ENCODE results near the gene MAP2K1.

MAP2K1 gene

GRCh38 chr15:66394472-66394871, 7.8 kb downstream of the MAP2K1 start:
- no peak for DNase-seq

DNA sequence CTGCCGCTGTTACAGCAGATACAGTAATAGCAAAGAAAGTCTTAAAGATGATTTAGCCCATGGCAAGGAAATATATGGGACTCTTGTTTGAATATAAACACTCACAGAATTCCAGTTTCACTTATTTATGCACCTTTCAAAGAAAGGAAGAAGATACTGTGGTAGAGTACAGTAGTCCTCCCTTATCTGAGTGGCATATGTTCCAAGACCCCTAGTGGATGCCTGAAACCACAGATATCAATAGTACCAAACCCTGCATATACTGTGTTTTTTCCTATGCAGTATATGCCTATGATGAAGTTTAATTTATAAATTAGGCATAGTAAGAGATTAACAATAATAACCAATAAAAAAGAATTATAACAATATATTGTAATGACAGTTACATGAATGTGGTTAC, 8.2 kb downstream of the MAP2K1 start:
- DNase-seq = no peak

GRCh38 chr15:66399276-66399675, 12.6 kb downstream of the MAP2K1 start:
- no peak for DNase-seq

GRCh38 chr15:66400351-66400774, 13.7 kb downstream of the MAP2K1 start:
- DNase-seq = no peak

- peak in 1 of 2 donors; percentile 28 for DNase-seq
Measured at GRCh38 chr15:66401130-66402021, 14.7 kb downstream of the MAP2K1 start.

GRCh38 chr15:66402761-66403284, 16.1 kb downstream of the MAP2K1 start:
- DNase-seq = no peak

DNA sequence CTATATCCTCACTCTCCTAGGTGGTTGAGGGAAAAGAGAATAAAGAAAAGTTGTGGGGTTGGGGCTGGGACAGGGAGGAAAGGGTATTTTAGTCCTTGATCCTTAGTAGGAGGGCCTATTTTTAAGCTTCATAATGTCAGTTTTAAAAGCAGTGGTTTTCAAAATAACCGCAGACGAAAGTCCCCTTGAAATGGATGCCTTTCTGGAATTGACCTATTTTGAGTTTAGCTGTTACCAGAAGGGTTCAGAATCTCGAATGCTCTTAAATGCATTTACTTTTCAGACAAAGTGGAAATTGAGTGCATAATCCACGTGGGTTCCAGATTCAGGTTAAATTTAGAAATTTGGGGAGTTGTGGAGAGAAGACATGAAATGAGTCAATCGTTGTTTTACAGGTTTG, 16.6 kb downstream of the MAP2K1 start:
- no peak for DNase-seq

DNA sequence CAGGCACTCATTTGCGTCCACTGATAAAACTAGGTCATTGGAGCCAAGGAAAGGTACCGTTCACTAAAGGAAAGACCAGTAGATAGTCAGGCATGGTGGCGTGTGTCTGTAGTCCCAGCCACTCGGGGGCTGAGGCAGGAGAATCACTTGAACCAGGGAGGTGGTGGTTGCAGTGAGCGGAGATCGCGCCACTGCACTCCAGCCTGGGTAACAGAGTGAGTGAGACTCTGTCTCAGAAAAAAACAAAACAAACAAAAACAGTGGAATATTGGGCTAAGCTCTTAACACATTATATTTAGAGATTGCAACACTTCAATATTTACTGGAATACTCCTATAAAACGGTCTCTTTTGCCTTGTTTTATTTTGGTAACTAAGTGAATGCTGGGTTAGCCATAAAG, 17.4 kb downstream of the MAP2K1 start:
- no peak for DNase-seq

GRCh38 chr15:66404532-66404931, 17.8 kb downstream of the MAP2K1 start:
- no peak for DNase-seq

DNA sequence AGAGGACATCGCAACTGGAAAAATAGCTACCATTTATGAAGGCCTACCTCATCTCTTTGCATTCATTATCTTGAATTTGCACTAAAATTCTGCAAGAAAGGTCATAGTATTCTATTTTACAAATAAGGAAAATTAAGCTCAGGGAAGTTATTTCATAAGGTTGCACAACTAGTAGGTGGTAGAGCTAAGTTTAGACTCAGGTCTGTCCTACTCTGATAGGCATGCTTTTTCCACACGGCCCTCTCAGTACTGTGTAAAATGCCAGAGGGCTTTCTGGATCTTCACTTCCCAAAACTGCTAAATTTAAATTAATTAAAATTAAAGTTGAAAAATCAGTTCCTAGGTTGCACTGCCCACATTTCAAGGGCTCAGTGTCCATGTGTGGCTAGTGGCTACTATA, 18.3 kb downstream of the MAP2K1 start:
- DNase-seq = no peak

GRCh38 chr15:66405615-66406014, 18.9 kb downstream of the MAP2K1 start:
- DNase-seq = no peak

DNA sequence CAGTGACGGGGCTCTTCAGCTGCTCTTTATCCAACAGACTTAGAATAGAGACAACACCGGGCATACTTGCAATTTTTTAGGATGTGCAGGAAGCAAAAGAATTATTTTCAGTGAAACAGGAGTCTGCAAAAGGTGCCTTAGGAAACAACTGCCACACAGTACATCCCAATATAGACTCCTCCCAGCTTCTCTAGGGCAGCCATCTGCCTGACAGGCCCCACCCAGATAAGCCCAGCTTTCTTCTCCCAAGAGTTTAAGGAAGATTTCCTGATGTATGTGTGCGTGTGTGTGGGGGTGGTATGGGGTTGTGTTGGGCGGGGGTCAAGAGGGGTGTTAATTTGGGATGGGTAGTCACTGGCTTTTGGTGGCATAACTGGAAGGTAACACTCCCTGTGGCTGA, 21.5 kb downstream of the MAP2K1 start:
- no peak for DNase-seq

- peak in 1 of 2 donors; percentile 67 for DNase-seq
Measured at GRCh38 chr15:66408675-66409282, 22.1 kb downstream of the MAP2K1 start.

DNA sequence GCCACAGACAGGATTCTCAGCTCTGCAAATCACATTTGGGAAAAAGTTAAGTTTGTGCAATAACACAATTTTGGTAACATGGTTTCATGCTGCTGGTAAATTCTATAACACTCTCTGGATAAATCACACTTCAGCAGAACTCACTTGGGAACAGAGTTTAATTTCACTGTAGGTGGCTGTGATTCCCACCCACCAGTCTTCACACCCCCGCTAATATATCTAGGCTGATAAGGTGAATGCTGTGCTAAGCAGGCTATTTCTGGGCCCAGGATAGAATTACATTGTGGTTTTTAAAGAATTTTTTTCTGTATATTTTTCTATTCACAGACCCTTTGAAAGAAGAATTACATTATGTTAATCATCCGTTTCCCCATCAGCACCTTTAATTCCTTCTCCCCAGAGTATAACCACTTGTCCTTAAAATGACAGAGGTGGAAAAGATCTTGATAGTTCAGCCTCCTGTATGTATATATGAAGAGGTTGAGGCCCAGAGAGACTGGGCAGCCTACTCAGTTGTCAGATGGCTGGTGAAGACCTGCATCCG, 22.9 kb downstream of the MAP2K1 start:
- no peak for DNase-seq

DNA sequence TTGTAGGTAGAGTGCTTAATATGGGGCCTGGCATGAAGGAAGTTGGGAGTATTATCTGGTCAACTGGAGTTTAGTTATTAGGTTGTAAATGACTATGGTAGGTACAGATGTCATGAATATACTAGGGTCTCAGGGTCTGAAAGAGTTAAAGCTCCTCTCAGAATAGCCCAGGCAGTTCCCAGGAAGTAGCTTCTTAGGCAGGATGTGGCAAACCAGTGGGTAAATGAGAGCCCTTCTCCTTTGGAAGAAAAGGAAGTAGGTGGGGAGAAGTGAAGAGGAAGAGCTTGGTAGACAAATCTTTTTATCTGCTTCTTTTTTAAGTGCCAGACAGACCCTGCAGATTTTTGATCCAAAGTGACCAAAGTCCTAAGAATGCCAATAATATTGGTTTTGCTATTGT, 24.5 kb downstream of the MAP2K1 start:
- peak in 1 of 2 donors; percentile 34 for DNase-seq

- no peak for DNase-seq
Measured at GRCh38 chr15:66412220-66412619, 25.5 kb downstream of the MAP2K1 start.

DNA sequence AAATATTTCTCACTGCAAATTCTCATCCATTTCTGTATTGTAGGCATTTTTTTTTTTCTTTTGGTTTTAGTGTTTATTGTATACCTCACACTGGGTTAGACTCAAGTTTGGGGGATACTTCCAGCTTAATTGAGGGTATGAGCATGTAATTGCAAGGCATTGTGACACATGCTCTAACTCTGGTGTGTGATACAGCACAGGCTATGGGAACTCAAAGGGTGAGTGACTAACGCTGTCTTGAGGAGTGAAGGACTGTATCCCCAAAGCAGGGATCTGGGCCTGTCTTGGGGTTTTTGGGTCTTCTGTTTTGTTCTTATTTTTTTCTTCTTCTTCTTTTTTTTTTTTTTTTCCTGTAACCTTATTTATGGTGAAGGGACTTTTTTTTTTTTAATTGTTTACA, 26.9 kb downstream of the MAP2K1 start:
- no peak for DNase-seq

- no peak for DNase-seq
Measured at GRCh38 chr15:66415360-66415759, 28.6 kb downstream of the MAP2K1 start.

GRCh38 chr15:66417736-66418135, 31.0 kb downstream of the MAP2K1 start:
- no peak for DNase-seq

DNA sequence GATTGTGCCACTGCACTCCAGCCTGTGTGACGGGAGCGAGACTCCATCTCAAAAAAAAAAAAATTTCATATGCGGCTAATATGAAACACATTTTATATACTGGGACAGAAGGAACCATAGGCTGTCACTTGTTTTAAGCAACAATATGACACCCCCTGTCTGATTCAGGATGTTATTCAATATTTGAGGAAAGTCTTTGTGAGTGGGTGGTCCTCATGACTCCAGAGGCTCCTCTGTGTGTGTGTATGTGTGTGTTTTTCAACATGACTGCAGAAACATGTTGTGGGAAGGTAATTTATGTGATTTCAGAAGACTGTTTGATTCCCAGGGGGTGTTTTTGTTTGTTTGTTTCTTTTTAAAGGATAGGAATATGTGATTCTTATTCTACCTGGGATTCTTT, 32.8 kb downstream of the MAP2K1 start:
- DNase-seq = no peak

GRCh38 chr15:66422347-66422746, 35.6 kb downstream of the MAP2K1 start:
- no peak for DNase-seq

DNA sequence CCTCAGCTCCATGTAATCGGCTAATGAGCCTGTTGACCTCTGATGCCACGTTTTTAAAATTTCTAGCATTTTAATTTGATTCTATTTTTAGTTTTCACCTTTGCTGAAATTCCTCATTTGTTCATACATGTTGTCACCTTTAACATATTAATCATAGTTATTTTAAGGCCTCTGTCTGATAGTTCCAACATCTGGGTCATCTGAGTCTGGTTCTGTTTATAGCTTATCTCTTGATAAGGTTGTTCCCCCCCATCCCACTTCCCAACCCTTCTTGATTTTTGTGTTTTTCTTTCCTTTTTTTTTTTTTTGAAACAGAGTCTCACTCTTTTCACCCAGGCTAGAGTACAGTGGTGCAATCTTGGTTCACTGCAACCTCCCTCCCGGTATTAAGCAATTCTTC, 36.4 kb downstream of the MAP2K1 start:
- DNase-seq = no peak

DNA sequence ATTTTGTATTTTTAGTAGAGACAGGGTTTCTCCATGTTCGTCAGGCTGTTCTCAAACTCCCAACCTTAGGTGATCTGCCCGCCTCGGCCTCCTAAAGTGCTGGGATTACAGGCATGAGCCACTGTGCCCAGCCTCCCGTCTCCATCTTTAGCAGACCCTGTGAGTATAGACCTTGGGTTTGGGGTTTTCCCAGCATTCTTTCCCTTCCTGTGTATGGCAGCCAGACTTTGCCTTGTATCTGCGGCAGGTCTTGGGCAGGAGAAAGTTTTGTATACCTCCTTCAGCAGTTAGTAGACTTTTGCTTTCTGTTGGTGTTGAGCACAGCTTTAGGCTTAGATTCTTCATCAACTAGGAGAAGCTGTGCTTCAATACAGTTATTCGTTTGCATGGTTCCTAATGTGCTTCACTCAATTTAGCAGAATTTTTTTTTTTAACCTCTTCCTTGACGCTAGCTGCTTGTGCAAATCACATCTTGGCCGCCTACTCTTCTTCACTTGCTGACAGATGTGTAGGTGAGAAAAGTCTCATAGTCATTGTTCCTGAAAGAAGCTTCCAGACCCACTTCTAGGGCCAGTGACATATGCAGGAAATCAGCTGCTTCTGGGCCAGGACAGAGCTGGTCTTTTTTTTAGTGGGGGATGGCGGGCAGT, 38.4 kb downstream of the MAP2K1 start:
- DNase-seq = no peak
